GM18519 (cell line): ENCODE data around the gene CCDC57.

ENCODE experiments used
- ATAC-seq: cut with Tn5 transposase; IDR thresholded peaks from one replicate; pipeline ENCODE4 v1.9.1; 2021; ENCODE audit warnings: mild to moderate bottlenecking, moderate library complexity; ENCODE audit not compliant: unreplicated experiment, low FRiP score

The CCDC57 gene

GRCh38 chr17:82112181-82112913 lies 100.3 kb downstream of the CCDC57 start:
- no peak for ATAC-seq

GRCh38 chr17:82110298-82110697 lies 102.3 kb downstream of the CCDC57 start:
- ATAC-seq: no peak

- no peak for ATAC-seq
Observed at GRCh38 chr17:82108961-82109475, 103.6 kb downstream of the CCDC57 start.

- no peak for ATAC-seq
Observed at GRCh38 chr17:82108496-82108945, 104.1 kb downstream of the CCDC57 start.

GRCh38 chr17:82108038-82108437 lies 104.6 kb downstream of the CCDC57 start:
- ATAC-seq: no peak

- no peak for ATAC-seq
Observed at GRCh38 chr17:82107341-82107860, 105.2 kb downstream of the CCDC57 start.

- no peak for ATAC-seq
Observed at GRCh38 chr17:82106688-82107305, 105.8 kb downstream of the CCDC57 start.

- ATAC-seq: no peak
Observed at GRCh38 chr17:82105882-82106687, 106.6 kb downstream of the CCDC57 start.

GRCh38 chr17:82105417-82105881 lies 107.2 kb downstream of the CCDC57 start:
- ATAC-seq: no peak

GRCh38 chr17:82104797-82105416 lies 107.7 kb downstream of the CCDC57 start:
- no peak for ATAC-seq

- ATAC-seq: no peak
Observed at GRCh38 chr17:82103553-82104451, 108.8 kb downstream of the CCDC57 start.

GRCh38 chr17:82101767-82102679 lies 110.6 kb downstream of the CCDC57 start:
- ATAC-seq: no peak

- ATAC-seq: no peak
Observed at GRCh38 chr17:82101301-82101715, 111.3 kb downstream of the CCDC57 start.

GRCh38 chr17:82100502-82101298 lies 111.9 kb downstream of the CCDC57 start:
- no peak for ATAC-seq

GRCh38 chr17:82098939-82099763 lies 113.5 kb downstream of the CCDC57 start:
- ATAC-seq: peak; percentile 0

- ATAC-seq: peak; percentile 54
Observed at GRCh38 chr17:82098169-82098938, 114.3 kb downstream of the CCDC57 start, which contains the start of gene FASN. FASN (minus strand) TSS chr17:82098236; CDS start chr17:82096445, 1,791 bp downstream.
